Endodermal cell (in vitro differentiated cells): ENCODE data around the gene PSENEN. TPM values are rescaled to one million over a fixed set of nuclear protein-coding genes. Genes with fewer than 3 reads are reported as not detected.
A peak's percentile ranks its signal among the peaks of the same experiment; 100 is the strongest.

Experiments used
- DNase-seq: peaks from one replicate; pipeline ENCODE4 v3.0.0-alpha.2; 2017
- H3K27ac ChIP-seq: 2 replicates; pipeline ENCODE4 v1.5.1; 2013; ENCODE audit warnings: mild to moderate bottlenecking, low read depth, low read length, moderate library complexity
- H3K27me3 ChIP-seq: 2 replicates; pipeline ENCODE4 v1.6.1; 2013; ENCODE audit warnings: mild to moderate bottlenecking, low read length, moderate library complexity; ENCODE audit not compliant: insufficient read depth, control insufficient read depth, poor library complexity, severe bottlenecking
- H3K36me3 ChIP-seq: 2 replicates; pipeline ENCODE4 v1.7.0; 2013; ENCODE audit warnings: mild to moderate bottlenecking, low read length, moderate library complexity; ENCODE audit not compliant: control insufficient read depth, insufficient read depth
- H3K4me1 ChIP-seq: one replicate; pipeline ENCODE4 v1.7.0; 2013; ENCODE audit warnings: low read length; ENCODE audit not compliant: control insufficient read depth, insufficient read depth
- H3K4me3 ChIP-seq: 2 replicates; pipeline ENCODE4 v1.5.1; 2013; ENCODE audit warnings: mild to moderate bottlenecking, low read length, moderate library complexity
- H3K9ac ChIP-seq: 2 replicates; pipeline ENCODE4 v1.6.1; 2013; ENCODE audit warnings: mild to moderate bottlenecking, low read length, moderate library complexity; ENCODE audit not compliant: poor library complexity, severe bottlenecking; ENCODE audit errors: extremely low read depth
- H3K9me3 ChIP-seq: 2 replicates; pipeline ENCODE4 v1.6.1; 2013; ENCODE audit warnings: mild to moderate bottlenecking, low read length, moderate library complexity; ENCODE audit not compliant: control insufficient read depth
- H3K27ac Mint-ChIP-seq: 2 replicates; pipeline ENCODE4 v1.8.0; 2020; ENCODE audit warnings: mixed read lengths
- H3K27me3 Mint-ChIP-seq: 2 replicates; pipeline ENCODE4 v1.8.0; 2021; ENCODE audit warnings: mild to moderate bottlenecking, mixed read lengths; ENCODE audit not compliant: insufficient read depth
- H3K36me3 Mint-ChIP-seq: 2 replicates; pipeline ENCODE4 v1.8.0; 2020; ENCODE audit warnings: low read depth, mixed read lengths
- H3K4me1 Mint-ChIP-seq: 2 replicates; pipeline ENCODE4 v1.8.0; 2020; ENCODE audit warnings: mixed read lengths
- H3K4me3 Mint-ChIP-seq: 2 replicates; pipeline ENCODE4 v1.8.0; 2020; ENCODE audit warnings: mild to moderate bottlenecking, moderate library complexity, mixed read lengths
- H3K9me3 Mint-ChIP-seq: 2 replicates; pipeline ENCODE4 v1.8.0; 2020; ENCODE audit warnings: mild to moderate bottlenecking, mixed read lengths
- WGBS, 2 experiments: methylation state at CpG; one replicate each; pipeline versions ENCODE4 v1.1.5 to v1.1.7; 2013; ENCODE audit warnings: missing lambda C conversion rate in 2 of 2, mixed read lengths in 1 of 2; ENCODE audit not compliant: insufficient coverage in 1 of 2, insufficient read length in 1 of 2; 5-methylcytosine and 5-hydroxymethylcytosine counted together
- total RNA-seq, 2 donors: library from RNA; stranded (reverse); fragmentation: NEBNext Ultra II Directional in 1 of 2; extraction: Animal tissue kit (Norgen Biotek cat#: 25700) in 1 of 2; gene quantifications; 2 replicates in 1 of 2; 3 replicates in 1 of 2; pipeline ENCODE4 v1.2.1, GENCODE V29; 2021
- TF ChIP-seq, protein P1 (sequence below): fragments of 200-600 bp; sonication (generic); conservative IDR thresholded peaks from 2 replicates; pipeline ENCODE4 v1.5.0; 2021; ENCODE audit warnings: antibody characterized with exemption, mild to moderate bottlenecking

The PSENEN gene
- total RNA-seq, 2 donors from 2014 or later, result 101 to 109 TPM

DNA sequence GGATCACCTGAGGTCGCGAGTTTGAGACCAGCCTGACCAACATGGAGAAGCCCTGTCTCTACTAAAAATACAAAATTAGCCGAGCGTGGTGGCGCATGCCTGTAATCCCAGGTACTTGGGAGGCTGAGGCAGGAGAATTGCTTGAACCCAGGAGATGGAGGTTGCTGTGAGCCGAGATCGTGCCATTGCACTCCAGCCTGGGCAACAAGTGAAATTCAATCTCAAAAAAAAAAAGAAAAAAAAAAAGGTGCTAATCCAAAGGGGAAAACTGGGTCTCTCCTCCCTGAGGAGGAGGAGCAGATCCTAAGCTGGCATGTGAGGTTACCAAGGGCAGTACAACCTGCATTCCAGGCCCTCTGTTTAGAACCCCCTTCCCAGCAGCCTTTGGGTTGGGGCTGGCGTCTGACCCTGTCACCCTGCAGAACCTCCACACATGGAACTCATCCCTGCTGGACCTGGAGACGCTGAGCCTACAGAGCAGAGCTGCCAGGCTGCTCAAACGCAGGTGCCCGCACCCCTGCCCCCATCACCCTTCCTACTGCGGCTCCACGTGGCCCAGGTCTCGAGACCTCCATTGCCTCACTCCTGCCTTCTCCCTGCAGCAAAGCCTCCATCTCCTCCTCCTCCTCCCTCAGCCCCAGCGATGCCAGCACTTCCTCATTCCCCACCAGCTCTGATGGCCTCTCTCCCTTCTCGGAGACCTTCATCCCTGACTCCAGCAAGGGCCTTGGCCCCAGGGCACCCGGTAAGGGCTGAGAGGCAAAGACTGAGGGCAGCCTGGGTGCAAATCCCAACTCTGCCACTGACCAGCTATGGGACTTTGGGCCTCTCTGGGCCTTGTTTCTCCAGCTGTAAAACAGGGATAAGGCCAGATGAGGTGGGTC is 19.2 kb downstream of the PSENEN start:
- Histone ChIP-seq H3K9ac (no peak overlapping the region), H3K4me3 (no peak overlapping the region), H3K27ac (no peak overlapping the region), H3K9me3 (no peaks in the 10 kb centered on the region), H3K27me3 (no peaks in the 10 kb centered on the region), H3K4me1 (peaks cover 2% of the 10 kb centered on the region), H3K36me3 (peaks cover 38% of the 10 kb centered on the region)
- no peaks in the 10 kb centered on the region for H3K27me3 Mint-ChIP-seq
- peaks cover 3% of the 10 kb centered on the region for H3K4me1 Mint-ChIP-seq
- DNase-seq, result no peak
- 93% methylated on average over 9 to 17 of the region's 17 CpGs for WGBS, 2 experiments
- no peak overlapping the region for H3K27ac Mint-ChIP-seq
- TF ChIP-seq, protein P1, sequence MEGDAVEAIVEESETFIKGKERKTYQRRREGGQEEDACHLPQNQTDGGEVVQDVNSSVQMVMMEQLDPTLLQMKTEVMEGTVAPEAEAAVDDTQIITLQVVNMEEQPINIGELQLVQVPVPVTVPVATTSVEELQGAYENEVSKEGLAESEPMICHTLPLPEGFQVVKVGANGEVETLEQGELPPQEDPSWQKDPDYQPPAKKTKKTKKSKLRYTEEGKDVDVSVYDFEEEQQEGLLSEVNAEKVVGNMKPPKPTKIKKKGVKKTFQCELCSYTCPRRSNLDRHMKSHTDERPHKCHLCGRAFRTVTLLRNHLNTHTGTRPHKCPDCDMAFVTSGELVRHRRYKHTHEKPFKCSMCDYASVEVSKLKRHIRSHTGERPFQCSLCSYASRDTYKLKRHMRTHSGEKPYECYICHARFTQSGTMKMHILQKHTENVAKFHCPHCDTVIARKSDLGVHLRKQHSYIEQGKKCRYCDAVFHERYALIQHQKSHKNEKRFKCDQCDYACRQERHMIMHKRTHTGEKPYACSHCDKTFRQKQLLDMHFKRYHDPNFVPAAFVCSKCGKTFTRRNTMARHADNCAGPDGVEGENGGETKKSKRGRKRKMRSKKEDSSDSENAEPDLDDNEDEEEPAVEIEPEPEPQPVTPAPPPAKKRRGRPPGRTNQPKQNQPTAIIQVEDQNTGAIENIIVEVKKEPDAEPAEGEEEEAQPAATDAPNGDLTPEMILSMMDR, result no peak
- no peak overlapping the region for H3K4me3 Mint-ChIP-seq
- H3K36me3 Mint-ChIP-seq, result peaks cover 37% of the 10 kb centered on the region
- H3K9me3 Mint-ChIP-seq, result no peaks in the 10 kb centered on the region

GRCh38 chr19:35766571-35767104 is 21.2 kb downstream of the PSENEN start:
- Mint-ChIP-seq H3K9me3 (no peaks in the 10 kb centered on the region), H3K36me3 (peaks cover 28% of the 10 kb centered on the region), H3K27ac (no peak overlapping the region), H3K4me1 (peaks cover 3% of the 10 kb centered on the region), H3K4me3 (no peak overlapping the region), H3K27me3 (peaks cover 2% of the 10 kb centered on the region)
- no peaks in the 10 kb centered on the region for H3K27me3 ChIP-seq
- H3K36me3 ChIP-seq, result peaks cover 25% of the 10 kb centered on the region
- peaks cover 2% of the 10 kb centered on the region for H3K4me1 ChIP-seq
- H3K9ac ChIP-seq, result no peak overlapping the region
- peak; percentile 49 for DNase-seq
- WGBS, 2 experiments, result 88 to 92% methylated on average over 4 to 11 of the region's 11 CpGs
- H3K9me3 ChIP-seq, result no peaks in the 10 kb centered on the region
- no peak overlapping the region for H3K4me3 ChIP-seq
- TF ChIP-seq, protein P1, result no peak
- no peak overlapping the region for H3K27ac ChIP-seq

GRCh38 chr19:35767288-35768081 is 22.0 kb downstream of the PSENEN start:
- H3K27me3 ChIP-seq, result no peaks in the 10 kb centered on the region
- TF ChIP-seq, protein P1, result no peak
- no peak overlapping the region for H3K4me3 Mint-ChIP-seq
- H3K9me3 Mint-ChIP-seq, result no peaks in the 10 kb centered on the region
- no peak overlapping the region for H3K4me3 ChIP-seq
- H3K36me3 ChIP-seq, result peaks cover 19% of the 10 kb centered on the region
- H3K27ac ChIP-seq, result no peak overlapping the region
- H3K4me1 Mint-ChIP-seq, result peaks cover 3% of the 10 kb centered on the region
- no peaks in the 10 kb centered on the region for H3K9me3 ChIP-seq
- H3K36me3 Mint-ChIP-seq, result peaks cover 22% of the 10 kb centered on the region
- H3K4me1 ChIP-seq, result peaks cover 2% of the 10 kb centered on the region
- peaks cover 4% of the 10 kb centered on the region for H3K27me3 Mint-ChIP-seq
- 55 to 58% methylated on average over 5 to 34 of the region's 34 CpGs for WGBS, 2 experiments
- DNase-seq, result peak; percentile 98
- H3K9ac ChIP-seq, result no peak overlapping the region
- no peak overlapping the region for H3K27ac Mint-ChIP-seq
